Epithelial cell of proximal tubule (primary cell): ENCODE results near the gene PLCG2. TPM values are rescaled to one million over a fixed set of nuclear protein-coding genes. Genes with fewer than 3 reads are reported as not detected.
A peak's percentile ranks its signal among the peaks of the same experiment; 100 is the strongest.

ENCODE experiments used
- DNase-seq: peaks from one replicate; pipeline ENCODE4 v3.0.0-alpha.2; 2011; ENCODE audit warnings: low read depth
- H3K4me3 ChIP-seq: 2 replicates; pipeline ENCODE4 v1.5.1; 2011; ENCODE audit warnings: low read depth, mild to moderate bottlenecking, low read length
- CTCF ChIP-seq: conservative IDR thresholded peaks from 2 replicates; pipeline ENCODE4 v1.5.1; 2012; ENCODE audit warnings: low read depth, mild to moderate bottlenecking, low read length
- total RNA-seq: library from RNA; depleted of rRNA; stranded (reverse); fragments of >200 nt; gene quantifications from 2 replicates; pipeline ENCODE4 v1.2.3, GENCODE V29; 2015

The PLCG2 gene
- 0.58 and 2.5 TPM in 2 replicates for total RNA-seq

GRCh38 chr16:81778861-81779535 lies at the start of gene PLCG2:
Gene PLCG2, plus strand, starts transcription at chr16:81779291. Its CDS starts 6,699 bp downstream, at chr16:81785990.
- H3K4me3 ChIP-seq = peak within 1 kb of the TSS; percentile 58
- TF ChIP-seq CTCF = no peak
- no peak for DNase-seq

- peak; percentile 16 for TF ChIP-seq CTCF
- no peak for DNase-seq
- H3K4me3 ChIP-seq = no peak overlapping the region
Observed at GRCh38 chr16:81729451-81729850, 49.6 kb upstream of the PLCG2 start.

GRCh38 chr16:81730090-81731051 lies 48.7 kb upstream of the PLCG2 start:
- H3K4me3 ChIP-seq = peak overlapping the region; percentile 50
- TF ChIP-seq CTCF = peak; percentile 53
- DNase-seq = peak; percentile 66

- no peak for TF ChIP-seq CTCF
- H3K4me3 ChIP-seq = no peak overlapping the region
- no peak for DNase-seq
Observed at GRCh38 chr16:81731649-81732048, 47.4 kb upstream of the PLCG2 start.

- no peak for TF ChIP-seq CTCF
- no peak for DNase-seq
- no peak overlapping the region for H3K4me3 ChIP-seq
Observed at GRCh38 chr16:81732699-81733098, 46.4 kb upstream of the PLCG2 start.

- H3K4me3 ChIP-seq = no peak overlapping the region
- DNase-seq = no peak
- no peak for TF ChIP-seq CTCF
Observed at GRCh38 chr16:81733295-81733694, 45.8 kb upstream of the PLCG2 start.
